CD4-positive, CD25-positive, alpha-beta regulatory T cell (primary cell): ENCODE data around the gene MAP3K6. TPM values are rescaled to one million over a fixed set of nuclear protein-coding genes. Genes with fewer than 3 reads are reported as not detected.

Source experiments
- ATAC-seq, 2 donors: fragments of 150-1000 bp; cut with Tn5 transposase; one replicate each; pipeline ENCODE4 v1.10.0; 2021; ENCODE audit warnings: low read depth in 2 of 2, moderate number of reproducible peaks in 2 of 2, moderate library complexity in 1 of 2
- DNase-seq, 3 donors: peaks; one replicate each; pipeline versions ENCODE4 v3.0.0 to v3.0.0-alpha.2; 2012 to 2022; ENCODE audit warnings: mixed read lengths in 1 of 3
- H3K27ac ChIP-seq: one replicate; pipeline ENCODE4 v1.7.0; 2013; ENCODE audit warnings: mild to moderate bottlenecking, low read length; ENCODE audit not compliant: insufficient read depth, poor library complexity, severe bottlenecking
- H3K27me3 ChIP-seq: one replicate; pipeline ENCODE4 v1.7.0; 2013; ENCODE audit warnings: low read length; ENCODE audit not compliant: control insufficient read depth, insufficient read depth
- H3K36me3 ChIP-seq: one replicate; pipeline ENCODE4 v1.7.0; 2013; ENCODE audit warnings: mild to moderate bottlenecking, low read length, moderate library complexity; ENCODE audit not compliant: control insufficient read depth, insufficient read depth
- H3K4me1 ChIP-seq: 2 replicates; pipeline ENCODE4 v1.7.0; 2013; ENCODE audit warnings: mild to moderate bottlenecking, low read length; ENCODE audit not compliant: insufficient read depth, control insufficient read depth, poor library complexity, severe bottlenecking
- H3K4me3 ChIP-seq: one replicate; pipeline ENCODE4 v1.7.0; 2013; ENCODE audit warnings: low read depth, mild to moderate bottlenecking, low read length, moderate library complexity
- H3K9me3 ChIP-seq, 2 experiments: 1 replicate in 1 of 2; 2 replicates in 1 of 2; pipeline ENCODE4 v1.7.0; 2013; ENCODE audit warnings: low read length in 2 of 2, mild to moderate bottlenecking in 1 of 2, moderate library complexity in 1 of 2; ENCODE audit not compliant: control insufficient read depth in 2 of 2
- H3K27ac Mint-ChIP-seq, 3 donors: one replicate each; pipeline ENCODE4 v1.8.0; 2020 to 2022; ENCODE audit warnings: mild to moderate bottlenecking in 3 of 3, mixed read lengths in 3 of 3, moderate library complexity in 2 of 3
- H3K27me3 Mint-ChIP-seq: one replicate; pipeline ENCODE4 v1.8.0; 2022; ENCODE audit warnings: mild to moderate bottlenecking, mixed read lengths
- H3K36me3 Mint-ChIP-seq: one replicate; pipeline ENCODE4 v1.8.0; 2020; ENCODE audit warnings: mixed read lengths
- H3K4me1 Mint-ChIP-seq, 4 donors: one replicate each; pipeline ENCODE4 v1.8.0; 2020 to 2022; ENCODE audit warnings: mixed read lengths in 4 of 4, mild to moderate bottlenecking in 1 of 4
- H3K4me3 Mint-ChIP-seq, 4 donors: one replicate each; pipeline ENCODE4 v1.8.0; 2020 to 2022; ENCODE audit warnings: mild to moderate bottlenecking in 4 of 4, mixed read lengths in 4 of 4, moderate library complexity in 3 of 4
- H3K9me3 Mint-ChIP-seq, 7 donors: one replicate each; pipeline ENCODE4 v1.8.0; 2020 to 2022; ENCODE audit warnings: mixed read lengths in 7 of 7, mild to moderate bottlenecking in 3 of 7, moderate library complexity in 2 of 7
- polyA plus RNA-seq, 4 donors: library from polyadenylated mRNA; unstranded; fragments of 300-500 nt; fragmentation: Illumina TruSeq; gene quantifications; one replicate each; pipeline ENCODE4 v1.2.3, GENCODE V29; 2021
- total RNA-seq: library from RNA; stranded (reverse); gene quantifications from one replicate; pipeline ENCODE4 v1.2.3, GENCODE V29; 2022

MAP3K6 gene
- total and polyA plus RNA-seq, 5 donors from 2014 or later, result 3.8 to 8.3 (median 5.6) TPM

DNA sequence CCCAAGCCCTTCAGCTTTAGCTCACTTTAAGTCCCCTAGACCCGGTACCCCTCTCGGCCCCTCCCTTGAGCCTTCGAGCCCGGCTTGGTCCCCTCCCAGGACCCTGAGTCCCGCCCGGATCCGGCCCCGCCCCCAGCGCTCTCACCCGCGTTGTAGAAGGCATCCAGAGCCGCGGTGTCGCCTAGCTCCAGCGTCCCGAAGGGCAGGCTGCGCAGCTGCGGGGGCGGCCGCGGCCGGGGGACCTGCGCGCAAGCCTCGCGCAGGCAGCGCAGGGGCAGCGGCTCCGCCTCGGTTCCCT is 699 bp downstream of the MAP3K6 start:
- Histone ChIP-seq H3K27me3 (no peaks in the 10 kb centered on the region), H3K27ac (peak overlapping the region; percentile 33), H3K36me3 (no peaks in the 10 kb centered on the region), H3K4me3 (no peak overlapping the region), H3K9me3 (no peaks in the 10 kb centered on the region), H3K4me1 (peaks cover 22% of the 10 kb centered on the region)
- Mint-ChIP-seq H3K36me3 (no peaks in the 10 kb centered on the region), H3K27me3 (peaks cover 10% of the 10 kb centered on the region), H3K9me3 (no peaks in the 10 kb centered on the region), H3K27ac (no peak overlapping the region), H3K4me3 (peak overlapping the region; percentile 82 to 93 (median 90)), H3K4me1 (peaks cover 0 to 44% (median 3%) of the 10 kb centered on the region in 4 donors)
- DNase-seq (peak; percentile 52 to 70 (median 68)), ATAC-seq (peak; percentile 36 to 41)

DNA sequence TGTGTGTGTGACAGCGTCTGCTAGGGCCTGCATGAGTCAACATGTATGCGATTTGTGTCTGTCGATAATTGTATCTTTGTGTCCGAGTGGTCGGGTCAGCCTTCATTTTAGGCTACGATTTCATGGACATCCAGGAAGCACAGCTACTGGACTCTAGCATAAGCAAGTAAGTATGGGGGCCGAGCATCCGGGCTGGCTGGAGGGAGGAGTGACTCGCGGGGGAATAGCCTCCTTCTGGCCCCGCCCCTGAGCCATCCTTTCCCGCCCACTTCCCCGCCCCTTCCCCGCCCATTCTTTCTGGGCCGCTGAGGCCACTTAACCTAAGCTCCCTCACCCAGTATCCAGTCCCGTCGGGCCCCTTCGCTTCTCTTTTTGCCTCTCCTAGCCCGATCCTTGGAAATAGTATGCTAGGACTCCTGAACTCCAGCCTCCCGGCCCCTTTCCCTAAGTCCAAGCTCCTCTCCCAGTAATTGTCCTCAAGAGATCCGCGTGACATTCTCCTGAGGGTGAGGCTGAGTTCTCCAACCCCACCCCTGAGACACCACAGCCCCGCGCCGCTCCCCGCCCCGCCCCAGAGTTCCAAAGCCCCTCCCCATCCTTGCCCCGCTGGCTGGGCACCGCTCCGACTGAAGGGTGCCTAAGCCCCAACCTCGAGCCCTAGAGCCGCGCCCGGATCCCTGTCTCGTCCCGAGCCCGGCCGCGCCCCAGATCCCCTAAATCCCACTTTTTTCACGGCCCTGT is 1.2 kb downstream of the MAP3K6 start:
- DNase-seq (peak; percentile 70 to 86 (median 71)), ATAC-seq (peak; percentile 70 to 74)
- Mint-ChIP-seq H3K4me1 (peaks cover 0 to 45% (median 3%) of the 10 kb centered on the region in 4 donors), H3K36me3 (no peaks in the 10 kb centered on the region), H3K27me3 (peaks cover 10% of the 10 kb centered on the region), H3K9me3 (no peaks in the 10 kb centered on the region), H3K4me3 (peak overlapping the region; percentile 82 to 93 (median 90)), H3K27ac (peak overlapping the region in 2 of 3 donors; percentile 62 to 79)
- Histone ChIP-seq H3K4me1 (peaks cover 23% of the 10 kb centered on the region), H3K27ac (peak overlapping the region; percentile 33), H3K4me3 (peak overlapping the region; percentile 73), H3K36me3 (no peaks in the 10 kb centered on the region), H3K9me3 (no peaks in the 10 kb centered on the region), H3K27me3 (no peaks in the 10 kb centered on the region)

DNA sequence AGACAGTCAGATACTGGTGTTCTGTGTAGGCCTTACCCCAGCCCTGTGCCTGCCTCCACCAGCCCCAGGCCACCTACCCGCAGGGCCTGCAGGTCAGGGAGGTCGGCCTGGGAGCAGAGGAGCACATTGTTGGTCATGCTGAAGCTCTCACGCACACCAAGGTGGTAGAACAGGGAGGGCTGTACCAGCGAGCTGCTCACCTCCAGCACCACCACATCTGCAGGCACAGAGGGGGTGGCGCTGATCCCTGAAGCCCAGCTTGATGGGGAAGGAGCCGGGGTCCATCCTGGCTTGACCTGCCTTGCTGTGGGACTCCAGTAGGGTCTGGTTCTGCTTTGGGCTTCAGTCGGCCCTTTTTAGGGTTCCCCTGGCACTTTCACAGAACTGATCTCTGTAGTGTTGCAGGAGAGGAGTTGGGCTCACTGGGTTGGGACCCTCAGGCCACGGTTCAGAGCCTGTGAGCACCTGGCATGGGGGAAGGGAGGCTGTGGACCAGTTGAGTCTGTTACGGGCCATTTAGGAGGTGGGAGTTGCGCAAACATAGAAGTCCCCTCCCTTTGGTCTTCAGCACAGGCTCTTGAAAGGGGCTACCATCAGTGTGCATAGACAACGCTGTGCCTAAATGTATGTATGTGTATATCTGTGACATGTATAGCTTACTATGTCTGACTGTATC is 1.9 kb downstream of the MAP3K6 start:
- H3K4me3 Mint-ChIP-seq, result peak overlapping the region in 3 of 4 donors; percentile 82 to 93 (median 86)
- peaks cover 0 to 52% (median 6%) of the 10 kb centered on the region in 4 donors for H3K4me1 Mint-ChIP-seq
- H3K9me3 Mint-ChIP-seq, result no peaks in the 10 kb centered on the region
- no peaks in the 10 kb centered on the region for H3K27me3 ChIP-seq
- H3K27ac Mint-ChIP-seq, result peak overlapping the region in 2 of 3 donors; percentile 62 to 79
- H3K36me3 Mint-ChIP-seq, result no peaks in the 10 kb centered on the region
- DNase-seq (no peak), ATAC-seq (no peak)
- H3K9me3 ChIP-seq, result no peaks in the 10 kb centered on the region
- H3K4me3 ChIP-seq, result peak overlapping the region; percentile 59
- H3K27me3 Mint-ChIP-seq, result peaks cover 10% of the 10 kb centered on the region
- no peaks in the 10 kb centered on the region for H3K36me3 ChIP-seq
- H3K4me1 ChIP-seq, result peaks cover 30% of the 10 kb centered on the region
- no peak overlapping the region for H3K27ac ChIP-seq

DNA sequence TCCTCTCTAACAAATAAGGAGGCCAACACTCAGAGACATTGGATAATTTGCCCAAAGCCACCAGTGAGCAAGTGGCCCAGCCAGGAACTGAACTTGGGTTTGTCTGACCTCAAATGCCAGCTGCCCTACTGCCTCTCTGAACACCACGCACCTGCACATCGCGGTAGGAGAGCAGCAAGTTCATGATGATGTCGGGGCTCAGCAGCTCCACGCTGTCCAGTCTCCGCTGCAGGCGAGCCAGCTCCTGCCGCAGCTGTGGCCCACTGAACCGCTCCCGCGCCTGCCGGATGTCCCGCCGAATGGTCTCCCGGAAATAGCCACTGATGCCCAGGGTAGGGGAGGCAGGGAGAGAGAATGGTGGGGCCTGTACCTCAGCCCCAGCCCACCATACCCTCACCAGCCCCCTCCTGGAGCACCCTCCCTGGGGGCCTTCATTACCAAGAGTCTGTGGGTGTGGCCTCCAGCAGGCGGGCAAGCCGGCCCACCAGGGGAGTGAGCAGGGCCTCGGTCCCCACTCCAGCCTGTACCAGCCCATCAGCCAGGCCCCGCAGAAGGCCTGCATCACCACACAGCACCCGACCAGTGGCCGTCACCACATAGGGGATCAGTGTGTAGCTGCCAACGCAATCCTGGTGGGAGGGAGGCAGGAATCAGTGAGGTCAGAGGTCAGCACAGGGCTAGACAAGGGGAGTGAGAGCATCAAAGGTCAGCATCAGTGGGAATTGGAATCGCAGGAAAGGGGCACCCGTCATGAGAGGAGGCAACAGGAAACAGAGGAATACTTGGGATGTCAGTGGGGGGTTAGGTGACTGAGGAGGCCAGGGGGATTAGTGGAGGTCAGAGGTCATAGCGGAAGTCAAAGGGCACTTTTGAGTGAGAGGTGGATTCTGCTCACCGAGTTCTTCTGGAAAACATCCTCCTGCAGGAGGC is 2.7 kb downstream of the MAP3K6 start:
- ATAC-seq, result no peak
- Mint-ChIP-seq H3K4me3 (peak overlapping the region in 1 of 4 donors; percentile 64), H3K9me3 (no peaks in the 10 kb centered on the region), H3K27ac (peak overlapping the region in 1 of 3 donors; percentile 55), H3K27me3 (peaks cover 4% of the 10 kb centered on the region), H3K4me1 (peaks cover 0 to 57% (median 11%) of the 10 kb centered on the region in 4 donors), H3K36me3 (no peaks in the 10 kb centered on the region)
- H3K27ac ChIP-seq, result no peak overlapping the region
- H3K4me3 ChIP-seq, result no peak overlapping the region
- no peaks in the 10 kb centered on the region for H3K9me3 ChIP-seq
- no peaks in the 10 kb centered on the region for H3K27me3 ChIP-seq
- H3K4me1 ChIP-seq, result peaks cover 35% of the 10 kb centered on the region
- no peak for DNase-seq
- H3K36me3 ChIP-seq, result no peaks in the 10 kb centered on the region

DNA sequence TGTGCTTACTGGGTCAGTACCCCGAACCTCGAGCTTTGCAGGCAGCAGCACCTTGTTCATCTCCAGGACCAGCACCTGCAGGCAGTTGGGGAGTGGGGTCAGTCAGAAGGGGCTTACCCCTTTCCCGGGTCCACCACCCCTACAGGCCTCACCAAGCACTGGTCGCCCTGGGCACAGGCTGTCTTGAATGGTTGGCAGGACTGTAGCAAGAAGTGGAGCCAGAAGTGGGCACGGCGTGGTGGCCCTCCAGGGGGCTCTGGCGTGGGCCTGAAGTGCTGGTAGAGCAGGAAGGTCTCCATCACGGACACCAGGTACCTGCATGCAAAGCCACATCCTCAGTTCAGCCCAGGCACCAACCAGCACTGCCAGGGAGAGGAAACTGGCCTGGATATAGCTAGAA is 5.2 kb downstream of the MAP3K6 start:
- no peaks in the 10 kb centered on the region for H3K36me3 ChIP-seq
- Mint-ChIP-seq H3K36me3 (no peaks in the 10 kb centered on the region), H3K4me3 (peak overlapping the region in 3 of 4 donors; percentile 55 to 91 (median 73)), H3K27me3 (peaks cover 4% of the 10 kb centered on the region), H3K4me1 (peaks cover 0 to 68% (median 18%) of the 10 kb centered on the region in 4 donors), H3K27ac (peak overlapping the region in 1 of 3 donors; percentile 83), H3K9me3 (no peaks in the 10 kb centered on the region)
- H3K4me1 ChIP-seq, result peaks cover 47% of the 10 kb centered on the region
- no peaks in the 10 kb centered on the region for H3K27me3 ChIP-seq
- H3K4me3 ChIP-seq, result no peak overlapping the region
- ATAC-seq (no peak), DNase-seq (no peak)
- no peak overlapping the region for H3K27ac ChIP-seq
- H3K9me3 ChIP-seq, result no peaks in the 10 kb centered on the region

DNA sequence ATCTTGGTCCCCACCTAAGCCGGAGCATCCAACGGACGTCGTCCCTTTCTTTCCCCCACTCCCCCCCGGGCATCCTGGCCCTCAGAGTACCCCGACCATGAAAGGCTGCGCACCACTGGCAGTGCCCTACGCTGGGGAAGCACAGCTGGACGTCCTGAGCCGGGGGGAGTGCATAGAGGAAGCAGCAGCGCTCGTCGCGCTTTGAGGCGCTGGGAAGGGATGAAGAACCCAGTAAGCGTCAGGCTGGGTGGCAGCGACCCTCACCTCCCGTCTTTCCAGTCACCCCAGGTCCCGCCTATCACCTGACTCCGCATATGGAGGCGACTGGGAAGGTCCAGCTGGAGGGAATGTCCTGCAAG is 5.7 kb downstream of the MAP3K6 start:
- no peaks in the 10 kb centered on the region for H3K36me3 Mint-ChIP-seq
- ATAC-seq (no peak), DNase-seq (no peak)
- Histone ChIP-seq H3K36me3 (no peaks in the 10 kb centered on the region), H3K4me1 (peaks cover 51% of the 10 kb centered on the region), H3K27me3 (no peaks in the 10 kb centered on the region), H3K4me3 (no peak overlapping the region), H3K27ac (no peak overlapping the region), H3K9me3 (no peaks in the 10 kb centered on the region)
- H3K27me3 Mint-ChIP-seq, result peaks cover 4% of the 10 kb centered on the region
- peak overlapping the region in 1 of 3 donors; percentile 83 for H3K27ac Mint-ChIP-seq
- H3K4me3 Mint-ChIP-seq, result peak overlapping the region; percentile 73 to 91 (median 79)
- no peaks in the 10 kb centered on the region for H3K9me3 Mint-ChIP-seq
- peaks cover 0 to 73% (median 21%) of the 10 kb centered on the region in 4 donors for H3K4me1 Mint-ChIP-seq
